NB4 (cell line): ENCODE data around the gene FBXW11.

Experiments used
- MYC ChIP-seq: IDR thresholded peaks from 2 replicates; pipeline ENCODE4 v1.6.1; 2011; ENCODE audit warnings: low read depth, low read length
- TF ChIP-seq, protein P1 (sequence below): IDR thresholded peaks from one replicate; pipeline ENCODE4 v1.5.1; 2012; ENCODE audit warnings: low read depth, low read length
- TF ChIP-seq, protein P2 (sequence below): IDR thresholded peaks from 2 replicates; pipeline ENCODE4 v1.6.1; 2011; ENCODE audit warnings: low read depth, low read length

DNA sequence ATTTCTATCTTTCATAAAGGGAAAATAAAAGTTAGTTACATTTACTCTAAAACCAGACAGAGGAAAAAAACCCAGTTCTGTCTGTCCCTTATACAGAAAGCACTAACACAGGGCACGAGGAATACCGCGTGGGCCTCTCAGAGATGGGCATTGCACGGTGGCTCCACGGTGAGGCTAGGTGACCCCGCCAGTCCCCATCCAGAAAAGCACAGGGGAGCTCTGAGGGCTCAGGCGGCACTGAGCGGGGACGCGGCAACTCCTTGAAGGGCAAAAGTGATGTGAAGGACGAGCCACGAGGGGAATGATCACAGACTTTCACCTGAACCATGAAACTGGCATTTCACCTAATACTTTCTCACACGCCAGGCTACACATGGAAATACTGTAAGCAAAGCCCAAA lies 35.7 kb upstream of the FBXW11 start:
- TF ChIP-seq, protein P1, sequence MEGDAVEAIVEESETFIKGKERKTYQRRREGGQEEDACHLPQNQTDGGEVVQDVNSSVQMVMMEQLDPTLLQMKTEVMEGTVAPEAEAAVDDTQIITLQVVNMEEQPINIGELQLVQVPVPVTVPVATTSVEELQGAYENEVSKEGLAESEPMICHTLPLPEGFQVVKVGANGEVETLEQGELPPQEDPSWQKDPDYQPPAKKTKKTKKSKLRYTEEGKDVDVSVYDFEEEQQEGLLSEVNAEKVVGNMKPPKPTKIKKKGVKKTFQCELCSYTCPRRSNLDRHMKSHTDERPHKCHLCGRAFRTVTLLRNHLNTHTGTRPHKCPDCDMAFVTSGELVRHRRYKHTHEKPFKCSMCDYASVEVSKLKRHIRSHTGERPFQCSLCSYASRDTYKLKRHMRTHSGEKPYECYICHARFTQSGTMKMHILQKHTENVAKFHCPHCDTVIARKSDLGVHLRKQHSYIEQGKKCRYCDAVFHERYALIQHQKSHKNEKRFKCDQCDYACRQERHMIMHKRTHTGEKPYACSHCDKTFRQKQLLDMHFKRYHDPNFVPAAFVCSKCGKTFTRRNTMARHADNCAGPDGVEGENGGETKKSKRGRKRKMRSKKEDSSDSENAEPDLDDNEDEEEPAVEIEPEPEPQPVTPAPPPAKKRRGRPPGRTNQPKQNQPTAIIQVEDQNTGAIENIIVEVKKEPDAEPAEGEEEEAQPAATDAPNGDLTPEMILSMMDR = no peak
- TF ChIP-seq MYC = no peak
- TF ChIP-seq, protein P2, sequence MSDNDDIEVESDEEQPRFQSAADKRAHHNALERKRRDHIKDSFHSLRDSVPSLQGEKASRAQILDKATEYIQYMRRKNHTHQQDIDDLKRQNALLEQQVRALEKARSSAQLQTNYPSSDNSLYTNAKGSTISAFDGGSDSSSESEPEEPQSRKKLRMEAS = no peak
